Liver (tissue), 9 donors: ENCODE measurements around the gene MSLN. TPM values are rescaled to one million over a fixed set of nuclear protein-coding genes. Genes with fewer than 3 reads are reported as not detected.

Source experiments
- DNase-seq: peaks from one replicate; pipeline ENCODE4 v3.0.0-alpha.2; 2017; ENCODE audit warnings: low spot score
- H3K27ac ChIP-seq, 2 donors: one replicate each; pipeline ENCODE4 v1.7.0; 2013; ENCODE audit warnings: inconsistent platforms in 2 of 2, low read length in 2 of 2, control low read depth in 1 of 2, low read depth in 1 of 2, mild to moderate bottlenecking in 1 of 2
- H3K27me3 ChIP-seq, 4 donors: one replicate each; pipeline versions ENCODE4 v1.6.1 to v1.7.0; 2013; ENCODE audit warnings: low read length in 3 of 4, inconsistent platforms in 1 of 4, mild to moderate bottlenecking in 1 of 4, moderate library complexity in 1 of 4; ENCODE audit not compliant: control insufficient read depth in 4 of 4, insufficient read depth in 4 of 4
- H3K36me3 ChIP-seq, 4 donors: one replicate each; pipeline versions ENCODE4 v1.6.1 to v1.7.0; 2013; ENCODE audit warnings: low read length in 3 of 4, mild to moderate bottlenecking in 3 of 4, low read depth in 1 of 4, moderate library complexity in 1 of 4; ENCODE audit not compliant: control insufficient read depth in 4 of 4, insufficient read depth in 3 of 4
- H3K4me1 ChIP-seq, 4 donors: one replicate each; pipeline versions ENCODE4 v1.6.1 to v1.7.0; 2013; ENCODE audit warnings: low read length in 3 of 4, mild to moderate bottlenecking in 3 of 4, moderate library complexity in 1 of 4; ENCODE audit not compliant: control insufficient read depth in 4 of 4, insufficient read depth in 4 of 4
- H3K4me3 ChIP-seq, 3 donors: one replicate each; pipeline versions ENCODE4 v1.6.1 to v1.7.0; 2013; ENCODE audit warnings: low read length in 3 of 3, control low read depth in 1 of 3, low read depth in 1 of 3, mild to moderate bottlenecking in 1 of 3
- H3K9ac ChIP-seq, 2 donors: one replicate each; pipeline ENCODE4 v1.7.0; 2013; ENCODE audit warnings: low read length in 2 of 2, mild to moderate bottlenecking in 2 of 2, moderate library complexity in 2 of 2, control low read depth in 1 of 2, low read depth in 1 of 2
- H3K9me3 ChIP-seq, 4 donors: one replicate each; pipeline versions ENCODE4 v1.6.1 to v1.7.0; 2013; ENCODE audit warnings: low read length in 3 of 4; ENCODE audit not compliant: control insufficient read depth in 4 of 4
- EGR1 ChIP-seq, 2 donors: IDR thresholded peaks; 2 replicates each; pipeline ENCODE4 v1.6.1; 2016 to 2018; ENCODE audit warnings: antibody characterized with exemption in 2 of 2, low read depth in 2 of 2
- FOXA1 ChIP-seq: IDR thresholded peaks from 2 replicates; pipeline ENCODE4 v1.6.1; 2016; ENCODE audit warnings: antibody characterized with exemption
- FOXA2 ChIP-seq: IDR thresholded peaks from 2 replicates; pipeline ENCODE4 v1.6.1; 2016; ENCODE audit warnings: antibody characterized with exemption
- GABPA ChIP-seq, 2 donors: IDR thresholded peaks in 1 of 2; conservative IDR thresholded peaks in 1 of 2; 2 replicates each; pipeline ENCODE4 v1.6.1; 2016; ENCODE audit warnings: antibody characterized with exemption in 2 of 2, mild to moderate bottlenecking in 1 of 2, moderate library complexity in 1 of 2
- HNF4G ChIP-seq: IDR thresholded peaks from 2 replicates; pipeline ENCODE4 v1.6.1; 2016; ENCODE audit warnings: antibody characterized with exemption
- JUND ChIP-seq, 2 donors: IDR thresholded peaks; 2 replicates each; pipeline ENCODE4 v1.6.1; 2016; ENCODE audit warnings: antibody characterized with exemption in 2 of 2
- MAX ChIP-seq: IDR thresholded peaks from 2 replicates; pipeline ENCODE4 v1.6.1; 2016; ENCODE audit warnings: antibody characterized with exemption
- RAD21 ChIP-seq, 2 donors: IDR thresholded peaks; 2 replicates each; pipeline ENCODE4 v1.6.1; 2016; ENCODE audit warnings: antibody characterized with exemption in 2 of 2, mild to moderate bottlenecking in 2 of 2
- REST ChIP-seq: IDR thresholded peaks from 2 replicates; pipeline ENCODE4 v1.6.1; 2016; ENCODE audit warnings: antibody characterized with exemption, mild to moderate bottlenecking
- SP1 ChIP-seq: IDR thresholded peaks from 2 replicates; pipeline ENCODE4 v1.6.1; 2018; ENCODE audit warnings: antibody characterized with exemption, mild to moderate bottlenecking
- TAF1 ChIP-seq: conservative IDR thresholded peaks from 2 replicates; pipeline ENCODE4 v1.6.1; 2016; ENCODE audit warnings: antibody characterized with exemption, mild to moderate bottlenecking
- YY1 ChIP-seq: IDR thresholded peaks from 2 replicates; pipeline ENCODE4 v1.6.1; 2016; ENCODE audit warnings: antibody characterized with exemption, mild to moderate bottlenecking
- WGBS: extraction: QIAGEN DNeasy Blood & Tissue Kit; methylation state at CpG from one replicate; pipeline ENCODE4 v1.1.7; 2013; 5-methylcytosine and 5-hydroxymethylcytosine counted together
- polyA plus RNA-seq, 2 donors: library from polyadenylated mRNA; stranded (reverse) in 1 of 2; unstranded in 1 of 2; fragments of 200-250 nt in 1 of 2; fragments of >200 nt in 1 of 2; fragmentation: Nextera tagmentation in 1 of 2; extraction: Ambion mirVana in 1 of 2; gene quantifications; one replicate each; pipeline versions ENCODE4 v1.2.1 to v1.2.3, GENCODE V29; 2013 to 2015
- total RNA-seq, 2 donors: library from RNA; depleted of rRNA; stranded (reverse); fragments of >200 nt; gene quantifications; one replicate each; pipeline ENCODE4 v1.2.3, GENCODE V29; 2014
- TF ChIP-seq, protein P1 (sequence below): fragments of 150-350 bp; IDR thresholded peaks from 2 replicates; pipeline ENCODE4 v1.5.1; 2017; ENCODE audit warnings: improper control_type of control experiment, low read depth, low read length; ENCODE audit not compliant: missing input control
- donor health status: healthy.
- donor health status: healthy.
- donor health status: healthy.
- donor health status: healthy.
- donor health status: healthy.

Gene MSLN
- total and polyA plus RNA-seq, 4 donors: 0.03 to 0.65 (median 0.08) TPM; not detected in 1

- WGBS: 64% methylated on average over 22 of the region's 22 CpGs
- Histone ChIP-seq H3K4me1 (no peaks in the 10 kb centered on the region), H3K27me3 (peaks cover 2 to 9% (median 6%) of the 10 kb centered on the region in 4 donors), H3K9ac (no peak overlapping the region), H3K9me3 (no peaks in the 10 kb centered on the region), H3K36me3 (no peaks in the 10 kb centered on the region), H3K27ac (no peak overlapping the region), H3K4me3 (no peak overlapping the region)
- no peak for DNase-seq
- TF ChIP-seq HNF4G: no peak
Observed at GRCh38 chr16:813916-814412, 53.4 kb downstream of the MSLN start.

DNA sequence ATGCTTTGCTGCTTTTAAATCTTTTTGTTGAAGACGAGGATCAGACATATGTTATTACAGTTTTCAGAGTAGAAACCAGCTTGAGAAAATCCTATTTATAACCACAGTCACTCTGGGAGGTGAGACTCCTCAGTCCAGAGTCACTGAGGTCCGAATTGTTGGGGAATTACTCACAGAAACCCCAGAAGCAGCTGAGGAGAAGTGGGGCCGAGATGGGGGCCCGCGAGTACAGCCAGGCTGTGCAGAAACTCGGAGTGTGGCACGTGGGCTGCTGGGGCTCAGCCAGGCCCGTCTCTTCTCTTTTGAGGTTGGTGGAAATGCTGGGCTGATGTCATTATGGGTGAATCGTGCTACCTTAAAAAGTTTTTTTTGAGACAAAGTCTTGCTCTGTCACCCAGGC lies 54.4 kb downstream of the MSLN start:
- H3K27me3 ChIP-seq: peaks cover 2 to 9% (median 6%) of the 10 kb centered on the region in 4 donors
- WGBS: 81% methylated on average over 9 of the region's 9 CpGs
- no peaks in the 10 kb centered on the region for H3K9me3 ChIP-seq
- H3K4me1 ChIP-seq: no peaks in the 10 kb centered on the region
- H3K4me3 ChIP-seq: no peak overlapping the region
- TF ChIP-seq, protein P1, sequence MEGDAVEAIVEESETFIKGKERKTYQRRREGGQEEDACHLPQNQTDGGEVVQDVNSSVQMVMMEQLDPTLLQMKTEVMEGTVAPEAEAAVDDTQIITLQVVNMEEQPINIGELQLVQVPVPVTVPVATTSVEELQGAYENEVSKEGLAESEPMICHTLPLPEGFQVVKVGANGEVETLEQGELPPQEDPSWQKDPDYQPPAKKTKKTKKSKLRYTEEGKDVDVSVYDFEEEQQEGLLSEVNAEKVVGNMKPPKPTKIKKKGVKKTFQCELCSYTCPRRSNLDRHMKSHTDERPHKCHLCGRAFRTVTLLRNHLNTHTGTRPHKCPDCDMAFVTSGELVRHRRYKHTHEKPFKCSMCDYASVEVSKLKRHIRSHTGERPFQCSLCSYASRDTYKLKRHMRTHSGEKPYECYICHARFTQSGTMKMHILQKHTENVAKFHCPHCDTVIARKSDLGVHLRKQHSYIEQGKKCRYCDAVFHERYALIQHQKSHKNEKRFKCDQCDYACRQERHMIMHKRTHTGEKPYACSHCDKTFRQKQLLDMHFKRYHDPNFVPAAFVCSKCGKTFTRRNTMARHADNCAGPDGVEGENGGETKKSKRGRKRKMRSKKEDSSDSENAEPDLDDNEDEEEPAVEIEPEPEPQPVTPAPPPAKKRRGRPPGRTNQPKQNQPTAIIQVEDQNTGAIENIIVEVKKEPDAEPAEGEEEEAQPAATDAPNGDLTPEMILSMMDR: no peak
- TF ChIP-seq FOXA2 (no peak), YY1 (no peak), RAD21 (IDR thresholded peaks at IDR 0.05) (no peak), EGR1 (IDR thresholded peaks at IDR 0.05; ENCODE audit: low read depth in 2 of 2) (no peak), FOXA1 (no peak), SP1 (no peak), GABPA (IDR thresholded peaks at IDR 0.05 in 1 of 2, conservative IDR thresholded peaks at IDR 0.05 in 1 of 2) (no peak), HNF4G (no peak), MAX (no peak), REST (no peak)
- H3K36me3 ChIP-seq: no peaks in the 10 kb centered on the region
- H3K27ac ChIP-seq: no peak overlapping the region
- no peak overlapping the region for H3K9ac ChIP-seq
- no peak for DNase-seq

DNA sequence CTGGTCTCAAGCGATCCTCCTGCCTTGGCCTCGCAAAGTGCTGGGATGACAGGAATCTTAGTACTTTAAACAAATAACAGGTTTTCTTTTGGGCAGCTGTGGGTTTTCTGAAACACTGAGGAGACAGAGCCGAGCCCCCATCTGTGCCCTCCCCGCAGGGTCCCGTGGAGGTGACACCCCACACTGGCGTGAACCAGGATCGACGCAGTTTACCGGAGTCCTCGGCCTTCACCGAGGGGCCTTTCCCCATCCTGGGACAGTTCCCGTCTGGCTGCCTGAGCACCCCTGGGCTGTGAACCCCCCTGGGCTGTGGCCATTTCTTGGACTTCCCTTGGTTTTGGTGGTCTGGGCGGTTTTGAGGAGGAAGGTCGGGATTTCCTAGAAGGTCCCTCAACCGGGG lies 55.3 kb downstream of the MSLN start:
- Histone ChIP-seq H3K9ac (no peak overlapping the region), H3K9me3 (no peaks in the 10 kb centered on the region), H3K4me3 (no peak overlapping the region), H3K4me1 (no peaks in the 10 kb centered on the region), H3K36me3 (no peaks in the 10 kb centered on the region), H3K27me3 (peaks cover 2 to 9% (median 6%) of the 10 kb centered on the region in 4 donors), H3K27ac (no peak overlapping the region)
- TF ChIP-seq RAD21 (IDR thresholded peaks at IDR 0.05) (no peak), FOXA2 (no peak), MAX (no peak), REST (no peak), JUND (IDR thresholded peaks at IDR 0.05) (no peak), HNF4G (no peak), TAF1 (no peak), GABPA (IDR thresholded peaks at IDR 0.05 in 1 of 2, conservative IDR thresholded peaks at IDR 0.05 in 1 of 2) (no peak), FOXA1 (no peak)
- WGBS: 91% methylated on average over 15 of the region's 15 CpGs
- no peak for DNase-seq
